Stimulated activated CD8-positive, alpha-beta memory T cell treated with anti-CD3 and anti-CD28 coated beads, Interleukin-15, amount 100 ng/mL, for 1 hour (primary cell): ENCODE results near the gene HOXD3.

Source experiments
- DNase-seq: peaks from one replicate; pipeline ENCODE4 v3.0.0-alpha.2; 2020; ENCODE audit warnings: low read depth

HOXD3 gene

GRCh38 chr2:176162911-176163671, 6.0 kb downstream of the HOXD3 start:
- DNase-seq: no peak

- DNase-seq: no peak
Observed at GRCh38 chr2:176163672-176164056, 6.6 kb downstream of the HOXD3 start.

GRCh38 chr2:176164201-176164600, 7.1 kb downstream of the HOXD3 start:
- DNase-seq: no peak

- no peak for DNase-seq
Observed at GRCh38 chr2:176164611-176165369, 7.7 kb downstream of the HOXD3 start.

GRCh38 chr2:176165370-176166050, 8.4 kb downstream of the HOXD3 start:
- no peak for DNase-seq

GRCh38 chr2:176166272-176166671, 9.2 kb downstream of the HOXD3 start:
- DNase-seq: no peak

GRCh38 chr2:176167398-176167797, 10.3 kb downstream of the HOXD3 start:
- no peak for DNase-seq

- no peak for DNase-seq
Observed at GRCh38 chr2:176169181-176169580, 12.1 kb downstream of the HOXD3 start.

- DNase-seq: no peak
Observed at GRCh38 chr2:176169711-176170110, 12.6 kb downstream of the HOXD3 start.

GRCh38 chr2:176170602-176171305, 13.6 kb downstream of the HOXD3 start:
- DNase-seq: no peak

GRCh38 chr2:176171351-176172006, 14.4 kb downstream of the HOXD3 start:
- no peak for DNase-seq

- DNase-seq: no peak
Observed at GRCh38 chr2:176172007-176172894, 15.1 kb downstream of the HOXD3 start.

- no peak for DNase-seq
Observed at GRCh38 chr2:176172895-176173566, 15.9 kb downstream of the HOXD3 start.

GRCh38 chr2:176173567-176174381, 16.7 kb downstream of the HOXD3 start:
- no peak for DNase-seq

GRCh38 chr2:176174382-176174823, 17.3 kb downstream of the HOXD3 start:
- DNase-seq: no peak

- DNase-seq: no peak
Observed at GRCh38 chr2:176174824-176175708, 18.0 kb downstream of the HOXD3 start.

GRCh38 chr2:176175709-176176607, 18.9 kb downstream of the HOXD3 start:
- DNase-seq: no peak
